Measurements from ENCODE around the gene HACE1.

- TF ChIP-seq POLR2A (IDR thresholded peaks at IDR 0.05; ENCODE audit: low read depth, low read length) (no peak), TAF1 (IDR thresholded peaks at IDR 0.05; ENCODE audit: low read depth, low read length) (no peak), POLR2AphosphoS5 (IDR thresholded peaks at IDR 0.05; ENCODE audit: low read depth, low read length) (no peak), PAX5 (IDR thresholded peaks at IDR 0.05; ENCODE audit: insufficient read depth, low read length, severe bottlenecking) (no peak)
Measured at GRCh38 chr6:104881964-104882668, 22.4 kb upstream of the HACE1 start.
